HL-60 (cell line): ENCODE results near the gene MED28.

Source experiments
- DNase-seq, 2 experiments: peaks; one replicate each; pipeline ENCODE4 v3.0.0-alpha.2; 2010 to 2020; ENCODE audit warnings: low read depth in 1 of 2, low spot score in 1 of 2
- H3K27ac ChIP-seq: fragments of 250-450 bp; sonication (Bioruptor Pico); replicated peaks from 2 replicates; pipeline ENCODE4 v1.5.1; 2020; ENCODE audit warnings: mild to moderate bottlenecking, moderate library complexity
- H3K27me3 ChIP-seq: fragments of 250-450 bp; sonication (Bioruptor Pico); 2 replicates; pipeline ENCODE4 v1.5.1; 2021; ENCODE audit warnings: mild to moderate bottlenecking, moderate library complexity; ENCODE audit not compliant: insufficient read depth, poor library complexity, severe bottlenecking
- H3K4me3 ChIP-seq: replicated peaks from 2 replicates; pipeline ENCODE4 v1.5.1; 2011; ENCODE audit warnings: mild to moderate bottlenecking, control low read depth, low read length; ENCODE audit not compliant: insufficient read depth
- GABPA ChIP-seq: IDR thresholded peaks from 2 replicates; pipeline ENCODE4 v1.6.1; 2012; ENCODE audit warnings: low read depth
- POLR2AphosphoS5 ChIP-seq: IDR thresholded peaks from 2 replicates; pipeline ENCODE4 v1.6.1; 2012; ENCODE audit warnings: low read depth
- SPI1 ChIP-seq: IDR thresholded peaks from 2 replicates; pipeline ENCODE4 v1.6.1; 2012; ENCODE audit warnings: low read depth, mild to moderate bottlenecking, borderline replicate concordance
- TF ChIP-seq, protein P1 (sequence below): IDR thresholded peaks from 2 replicates; pipeline ENCODE4 v1.6.1; 2012; ENCODE audit warnings: low read depth; ENCODE audit not compliant: insufficient replicate concordance
- TF ChIP-seq, protein P2 (sequence below): IDR thresholded peaks from one replicate; pipeline ENCODE4 v1.5.1; 2011; ENCODE audit warnings: low read length, control low read depth, inconsistent platforms; ENCODE audit not compliant: insufficient read depth

The MED28 gene

GRCh38 chr4:17618926-17619325, 4.5 kb downstream of the MED28 start:
- H3K4me3 ChIP-seq = no peak overlapping the region
- H3K27me3 ChIP-seq = no peaks in the 10 kb centered on the region
- no peak overlapping the region for H3K27ac ChIP-seq
- DNase-seq = no peak
- TF ChIP-seq GABPA = no peak
- TF ChIP-seq, protein P1, sequence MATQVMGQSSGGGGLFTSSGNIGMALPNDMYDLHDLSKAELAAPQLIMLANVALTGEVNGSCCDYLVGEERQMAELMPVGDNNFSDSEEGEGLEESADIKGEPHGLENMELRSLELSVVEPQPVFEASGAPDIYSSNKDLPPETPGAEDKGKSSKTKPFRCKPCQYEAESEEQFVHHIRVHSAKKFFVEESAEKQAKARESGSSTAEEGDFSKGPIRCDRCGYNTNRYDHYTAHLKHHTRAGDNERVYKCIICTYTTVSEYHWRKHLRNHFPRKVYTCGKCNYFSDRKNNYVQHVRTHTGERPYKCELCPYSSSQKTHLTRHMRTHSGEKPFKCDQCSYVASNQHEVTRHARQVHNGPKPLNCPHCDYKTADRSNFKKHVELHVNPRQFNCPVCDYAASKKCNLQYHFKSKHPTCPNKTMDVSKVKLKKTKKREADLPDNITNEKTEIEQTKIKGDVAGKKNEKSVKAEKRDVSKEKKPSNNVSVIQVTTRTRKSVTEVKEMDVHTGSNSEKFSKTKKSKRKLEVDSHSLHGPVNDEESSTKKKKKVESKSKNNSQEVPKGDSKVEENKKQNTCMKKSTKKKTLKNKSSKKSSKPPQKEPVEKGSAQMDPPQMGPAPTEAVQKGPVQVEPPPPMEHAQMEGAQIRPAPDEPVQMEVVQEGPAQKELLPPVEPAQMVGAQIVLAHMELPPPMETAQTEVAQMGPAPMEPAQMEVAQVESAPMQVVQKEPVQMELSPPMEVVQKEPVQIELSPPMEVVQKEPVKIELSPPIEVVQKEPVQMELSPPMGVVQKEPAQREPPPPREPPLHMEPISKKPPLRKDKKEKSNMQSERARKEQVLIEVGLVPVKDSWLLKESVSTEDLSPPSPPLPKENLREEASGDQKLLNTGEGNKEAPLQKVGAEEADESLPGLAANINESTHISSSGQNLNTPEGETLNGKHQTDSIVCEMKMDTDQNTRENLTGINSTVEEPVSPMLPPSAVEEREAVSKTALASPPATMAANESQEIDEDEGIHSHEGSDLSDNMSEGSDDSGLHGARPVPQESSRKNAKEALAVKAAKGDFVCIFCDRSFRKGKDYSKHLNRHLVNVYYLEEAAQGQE = no peak
- TF ChIP-seq POLR2AphosphoS5 = no peak
- TF ChIP-seq, protein P2, sequence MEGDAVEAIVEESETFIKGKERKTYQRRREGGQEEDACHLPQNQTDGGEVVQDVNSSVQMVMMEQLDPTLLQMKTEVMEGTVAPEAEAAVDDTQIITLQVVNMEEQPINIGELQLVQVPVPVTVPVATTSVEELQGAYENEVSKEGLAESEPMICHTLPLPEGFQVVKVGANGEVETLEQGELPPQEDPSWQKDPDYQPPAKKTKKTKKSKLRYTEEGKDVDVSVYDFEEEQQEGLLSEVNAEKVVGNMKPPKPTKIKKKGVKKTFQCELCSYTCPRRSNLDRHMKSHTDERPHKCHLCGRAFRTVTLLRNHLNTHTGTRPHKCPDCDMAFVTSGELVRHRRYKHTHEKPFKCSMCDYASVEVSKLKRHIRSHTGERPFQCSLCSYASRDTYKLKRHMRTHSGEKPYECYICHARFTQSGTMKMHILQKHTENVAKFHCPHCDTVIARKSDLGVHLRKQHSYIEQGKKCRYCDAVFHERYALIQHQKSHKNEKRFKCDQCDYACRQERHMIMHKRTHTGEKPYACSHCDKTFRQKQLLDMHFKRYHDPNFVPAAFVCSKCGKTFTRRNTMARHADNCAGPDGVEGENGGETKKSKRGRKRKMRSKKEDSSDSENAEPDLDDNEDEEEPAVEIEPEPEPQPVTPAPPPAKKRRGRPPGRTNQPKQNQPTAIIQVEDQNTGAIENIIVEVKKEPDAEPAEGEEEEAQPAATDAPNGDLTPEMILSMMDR = no peak
- no peak for TF ChIP-seq SPI1

DNA sequence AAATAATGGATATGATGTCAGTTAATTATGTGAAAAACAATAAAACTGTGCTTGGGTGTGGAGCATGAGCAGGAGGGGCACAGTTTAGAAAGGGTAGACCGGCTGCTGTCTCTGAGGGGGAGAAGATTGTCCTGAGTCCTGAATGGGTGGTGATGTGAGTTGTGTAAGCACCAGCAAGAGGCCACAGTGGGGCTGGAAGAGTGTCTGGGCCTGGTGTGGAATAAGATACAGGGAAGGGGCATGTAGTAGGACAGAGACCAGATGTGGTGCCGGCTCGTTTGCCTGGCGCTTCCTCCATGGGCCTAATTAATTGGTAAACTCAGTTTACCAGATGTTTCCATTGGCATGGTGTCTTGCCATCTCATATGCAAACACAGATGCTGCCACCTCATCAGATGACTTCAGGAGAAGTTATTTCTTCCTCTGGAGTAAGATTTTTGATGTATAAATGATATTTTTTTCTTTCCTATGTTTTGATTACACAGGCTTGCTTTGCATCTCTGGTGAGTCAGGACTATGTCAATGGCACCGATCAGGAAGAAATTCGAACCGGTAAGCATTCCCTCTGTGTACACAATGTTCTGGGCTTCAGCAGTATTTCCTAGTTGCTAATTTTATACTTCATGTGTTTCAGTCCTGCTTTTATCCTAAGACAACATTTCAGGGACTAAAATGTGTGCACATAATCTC, 5.1 kb downstream of the MED28 start:
- Histone ChIP-seq H3K27ac (no peak overlapping the region), H3K27me3 (no peaks in the 10 kb centered on the region), H3K4me3 (no peak overlapping the region)
- TF ChIP-seq, protein P1 = no peak
- TF ChIP-seq SPI1 (no peak), POLR2AphosphoS5 (no peak), GABPA (no peak)
- TF ChIP-seq, protein P2 = no peak
- DNase-seq = no peak

DNA sequence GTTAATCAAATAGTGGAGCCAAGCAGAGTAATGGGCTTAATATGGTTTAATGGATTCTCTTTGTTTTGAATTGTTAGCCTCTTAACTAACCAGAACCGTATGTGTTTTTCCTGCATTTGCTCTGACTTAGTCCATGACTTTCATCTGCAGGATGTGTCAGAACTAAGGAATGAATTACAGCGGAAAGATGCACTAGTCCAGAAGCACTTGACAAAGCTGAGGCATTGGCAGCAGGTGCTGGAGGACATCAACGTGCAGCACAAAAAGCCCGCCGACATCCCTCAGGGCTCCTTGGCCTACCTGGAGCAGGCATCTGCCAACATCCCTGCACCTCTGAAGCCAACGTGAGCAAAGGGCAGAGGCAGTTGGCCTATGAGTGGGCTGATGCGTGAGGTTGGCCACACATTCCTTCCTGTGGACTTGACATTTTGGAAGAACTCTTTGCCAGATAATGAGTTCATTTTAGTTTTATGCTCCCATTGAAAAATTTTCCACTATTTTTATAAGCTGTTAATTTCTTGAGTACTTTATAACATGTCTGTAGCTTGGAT, 9.1 kb downstream of the MED28 start:
- Histone ChIP-seq H3K27me3 (no peaks in the 10 kb centered on the region), H3K4me3 (no peak overlapping the region), H3K27ac (no peak overlapping the region)
- DNase-seq = no peak
- TF ChIP-seq, protein P2 = no peak
- TF ChIP-seq GABPA = no peak
- TF ChIP-seq SPI1 = no peak
- TF ChIP-seq, protein P1 = no peak
- TF ChIP-seq POLR2AphosphoS5 = no peak
